Measurements from ENCODE around the gene PFKP.

DNA sequence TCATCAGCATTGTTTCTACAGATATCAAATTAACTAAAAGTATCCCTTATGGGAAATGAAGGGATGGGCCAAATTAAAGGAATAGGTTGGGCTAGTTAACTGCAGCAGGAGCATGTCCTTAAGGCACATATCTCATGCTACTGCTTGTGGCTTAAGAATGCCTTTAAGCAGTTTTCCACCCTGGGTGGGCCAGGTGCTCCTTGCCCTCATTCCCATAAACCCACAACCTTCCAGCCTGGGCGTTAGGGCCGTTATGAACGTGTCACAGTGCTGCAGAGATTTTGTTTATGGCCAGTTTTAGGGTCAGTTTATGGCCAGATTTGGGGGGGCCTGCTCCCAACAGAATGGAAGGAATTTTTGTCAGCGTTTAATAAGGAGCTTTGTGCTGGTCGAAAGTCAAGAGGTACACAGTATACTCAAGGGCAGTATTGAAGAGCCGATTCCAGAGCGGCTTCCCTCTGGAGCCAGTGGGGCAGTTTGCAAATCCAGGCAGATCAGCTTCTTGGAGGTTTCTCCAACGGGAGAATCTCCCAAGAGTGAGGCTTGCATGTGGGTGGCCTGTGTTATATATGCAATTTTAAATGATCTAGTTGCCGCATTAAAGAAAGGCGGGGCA lies 7.7 kb downstream of the PFKP start:
- TF ChIP-seq, protein P1, sequence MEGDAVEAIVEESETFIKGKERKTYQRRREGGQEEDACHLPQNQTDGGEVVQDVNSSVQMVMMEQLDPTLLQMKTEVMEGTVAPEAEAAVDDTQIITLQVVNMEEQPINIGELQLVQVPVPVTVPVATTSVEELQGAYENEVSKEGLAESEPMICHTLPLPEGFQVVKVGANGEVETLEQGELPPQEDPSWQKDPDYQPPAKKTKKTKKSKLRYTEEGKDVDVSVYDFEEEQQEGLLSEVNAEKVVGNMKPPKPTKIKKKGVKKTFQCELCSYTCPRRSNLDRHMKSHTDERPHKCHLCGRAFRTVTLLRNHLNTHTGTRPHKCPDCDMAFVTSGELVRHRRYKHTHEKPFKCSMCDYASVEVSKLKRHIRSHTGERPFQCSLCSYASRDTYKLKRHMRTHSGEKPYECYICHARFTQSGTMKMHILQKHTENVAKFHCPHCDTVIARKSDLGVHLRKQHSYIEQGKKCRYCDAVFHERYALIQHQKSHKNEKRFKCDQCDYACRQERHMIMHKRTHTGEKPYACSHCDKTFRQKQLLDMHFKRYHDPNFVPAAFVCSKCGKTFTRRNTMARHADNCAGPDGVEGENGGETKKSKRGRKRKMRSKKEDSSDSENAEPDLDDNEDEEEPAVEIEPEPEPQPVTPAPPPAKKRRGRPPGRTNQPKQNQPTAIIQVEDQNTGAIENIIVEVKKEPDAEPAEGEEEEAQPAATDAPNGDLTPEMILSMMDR (IDR thresholded peaks at IDR 0.05) = no peak
- TF ChIP-seq POLR2A (IDR thresholded peaks at IDR 0.05) = no peak
